CD8-positive, alpha-beta memory T cell (primary cell): ENCODE results near the gene PTCD3. TPM values are rescaled to one million over a fixed set of nuclear protein-coding genes. Genes with fewer than 3 reads are reported as not detected.

Experiments used
- CTCF ChIA-PET: fragments of 350-600 bp; sonication (Branson Sonifier 250); formaldehyde crosslinking; loops from one replicate; lab custom pipeline; 2021; ENCODE audit warnings: antibody characterized with exemption; lab: Charles Lee
- POLR2A ChIA-PET: fragments of 350-600 bp; sonication (Branson Sonifier 250); formaldehyde crosslinking; loops from one replicate; lab custom pipeline; 2021; ENCODE audit warnings: antibody characterized with exemption; lab: Charles Lee
- DNase-seq, 5 donors: peaks; one replicate each; pipeline versions ENCODE4 v3.0.0 to v3.0.0-alpha.2; 2020 to 2022; ENCODE audit warnings: mixed read lengths in 1 of 5
- H3K27ac ChIP-seq: one replicate; pipeline ENCODE4 v1.7.0; 2013; ENCODE audit warnings: low read depth, mild to moderate bottlenecking, low read length, moderate library complexity
- H3K27me3 ChIP-seq: 2 replicates; pipeline ENCODE4 v1.7.0; 2013; ENCODE audit warnings: low read length, mild to moderate bottlenecking; ENCODE audit not compliant: insufficient read depth, poor library complexity, severe bottlenecking
- H3K36me3 ChIP-seq: 2 replicates; pipeline ENCODE4 v1.7.0; 2013; ENCODE audit warnings: mild to moderate bottlenecking, low read length, moderate library complexity; ENCODE audit not compliant: insufficient read depth
- H3K4me1 ChIP-seq: 2 replicates; pipeline ENCODE4 v1.7.0; 2013; ENCODE audit warnings: mild to moderate bottlenecking, low read length, moderate library complexity; ENCODE audit not compliant: insufficient read depth
- H3K4me3 ChIP-seq: 2 replicates; pipeline ENCODE4 v1.7.0; 2013; ENCODE audit warnings: mild to moderate bottlenecking, low read length
- H3K9me3 ChIP-seq: 2 replicates; pipeline ENCODE4 v1.7.0; 2013; ENCODE audit warnings: mild to moderate bottlenecking, low read length
- H3K27ac Mint-ChIP-seq, 8 donors: one replicate each; pipeline ENCODE4 v1.8.0; 2020 to 2021; ENCODE audit warnings: mixed read lengths in 8 of 8, mild to moderate bottlenecking in 6 of 8, inconsistent platforms in 3 of 8, moderate library complexity in 3 of 8
- H3K27me3 Mint-ChIP-seq, 2 donors: one replicate each; pipeline ENCODE4 v1.8.0; 2020 to 2021; ENCODE audit warnings: mixed read lengths in 2 of 2, mild to moderate bottlenecking in 1 of 2, moderate library complexity in 1 of 2
- H3K36me3 Mint-ChIP-seq, 3 donors: one replicate each; pipeline ENCODE4 v1.8.0; 2020 to 2021; ENCODE audit warnings: mixed read lengths in 3 of 3, inconsistent platforms in 1 of 3, mild to moderate bottlenecking in 1 of 3
- H3K4me1 Mint-ChIP-seq, 3 donors: one replicate each; pipeline ENCODE4 v1.8.0; 2020 to 2021; ENCODE audit warnings: mixed read lengths in 3 of 3, inconsistent platforms in 1 of 3, mild to moderate bottlenecking in 1 of 3
- H3K4me3 Mint-ChIP-seq, 7 donors: one replicate each; pipeline ENCODE4 v1.8.0; 2020 to 2021; ENCODE audit warnings: mixed read lengths in 7 of 7, mild to moderate bottlenecking in 6 of 7, moderate library complexity in 4 of 7, inconsistent platforms in 2 of 7
- H3K9me3 Mint-ChIP-seq, 5 donors: one replicate each; pipeline ENCODE4 v1.8.0; 2020 to 2022; ENCODE audit warnings: mixed read lengths in 5 of 5, mild to moderate bottlenecking in 3 of 5, moderate library complexity in 2 of 5, inconsistent platforms in 1 of 5
- polyA plus RNA-seq: library from polyadenylated mRNA; unstranded; fragments of 300-500 nt; fragmentation: Illumina TruSeq; gene quantifications from one replicate; pipeline ENCODE4 v1.2.3, GENCODE V29; 2021
- total RNA-seq, 2 experiments: library from RNA; stranded (reverse); gene quantifications; one replicate each; pipeline ENCODE4 v1.2.3, GENCODE V29; 2021

The PTCD3 gene
- total and polyA plus RNA-seq, 3 experiments from 2014 or later: 44.1 to 155 (median 140) TPM

GRCh38 chr2:86157009-86157556 is 51.0 kb downstream of the PTCD3 start:
- Histone ChIP-seq H3K36me3 (peaks cover 34% of the 10 kb centered on the region), H3K4me1 (no peaks in the 10 kb centered on the region), H3K4me3 (no peak overlapping the region), H3K27me3 (no peaks in the 10 kb centered on the region), H3K9me3 (no peaks in the 10 kb centered on the region), H3K27ac (no peak overlapping the region)
- no peaks in the 10 kb centered on the region for H3K9me3 Mint-ChIP-seq
- H3K4me3 Mint-ChIP-seq: no peak overlapping the region
- no peak overlapping the region for H3K27ac Mint-ChIP-seq
- H3K36me3 Mint-ChIP-seq: peaks cover 0 to 76% (median 13%) of the 10 kb centered on the region in 3 donors
- POLR2A ChIA-PET: interaction anchor here (0.6 kb wide), 1 partner anchor 9 kb away, joined by 4 read pairs; no protein-coding TSS in a partner anchor
- CTCF ChIA-PET: no interaction called here
- DNase-seq: no peak
- peaks cover 0 to 5% (median 4%) of the 10 kb centered on the region in 3 donors for H3K4me1 Mint-ChIP-seq
- H3K27me3 Mint-ChIP-seq: no peaks in the 10 kb centered on the region

- Mint-ChIP-seq H3K9me3 (no peaks in the 10 kb centered on the region), H3K27me3 (no peaks in the 10 kb centered on the region), H3K4me3 (no peak overlapping the region), H3K36me3 (peaks cover 0 to 82% (median 13%) of the 10 kb centered on the region in 3 donors), H3K27ac (no peak overlapping the region), H3K4me1 (no peaks in the 10 kb centered on the region)
- CTCF ChIA-PET: no interaction called here
- Histone ChIP-seq H3K9me3 (no peaks in the 10 kb centered on the region), H3K36me3 (peaks cover 40% of the 10 kb centered on the region), H3K4me3 (no peak overlapping the region), H3K27ac (no peak overlapping the region), H3K27me3 (no peaks in the 10 kb centered on the region), H3K4me1 (no peaks in the 10 kb centered on the region)
- POLR2A ChIA-PET: interaction anchor here (0.8 kb wide), 1 partner anchor 44 kb away, joined by 4 read pairs; no protein-coding TSS in a partner anchor
- DNase-seq: no peak
These were observed 52.3 kb downstream of the PTCD3 start for GRCh38 chr2:86158286-86158685.

DNA sequence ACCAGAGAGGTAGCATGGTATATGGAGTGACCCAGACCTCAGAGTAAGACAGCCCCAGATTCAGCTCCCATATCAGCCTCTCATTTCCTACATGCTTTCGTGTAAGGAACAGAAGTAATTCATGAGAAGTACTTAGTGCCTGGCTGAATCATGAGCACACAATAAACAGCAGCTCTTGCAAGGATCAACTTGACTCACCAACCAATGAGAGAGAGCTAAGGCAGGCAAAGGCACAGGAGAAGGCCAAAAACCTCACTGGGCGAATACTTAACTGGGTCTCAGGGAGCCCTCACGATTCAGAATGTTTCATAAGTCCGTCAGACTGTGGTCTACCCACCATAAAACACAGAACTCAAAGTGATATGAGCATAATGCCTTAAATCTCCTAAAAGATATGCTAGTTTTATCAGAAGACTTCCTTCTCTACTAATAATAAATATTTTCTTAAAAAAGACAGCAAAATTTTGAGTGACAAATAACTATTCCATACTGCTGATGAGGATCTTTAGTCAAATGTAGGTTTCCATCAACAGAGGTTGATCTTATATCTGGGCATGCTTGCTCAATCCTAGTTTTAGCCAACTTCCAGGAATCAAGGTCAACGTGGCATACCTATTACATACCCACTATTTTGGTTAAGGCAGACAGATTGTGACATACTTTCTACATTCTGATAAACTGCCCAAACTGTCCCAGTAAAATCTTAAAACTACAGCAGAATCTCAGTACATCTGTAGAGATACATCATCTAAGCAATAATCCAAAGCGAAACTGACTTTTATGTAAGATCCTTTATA is 54.3 kb downstream of the PTCD3 start:
- Histone ChIP-seq H3K4me3 (no peak overlapping the region), H3K27me3 (no peaks in the 10 kb centered on the region), H3K36me3 (peaks cover 49% of the 10 kb centered on the region), H3K4me1 (no peaks in the 10 kb centered on the region), H3K9me3 (no peaks in the 10 kb centered on the region), H3K27ac (no peak overlapping the region)
- POLR2A ChIA-PET: no interaction called here
- no peak for DNase-seq
- peaks cover 0 to 83% (median 16%) of the 10 kb centered on the region in 3 donors for H3K36me3 Mint-ChIP-seq
- no peaks in the 10 kb centered on the region for H3K27me3 Mint-ChIP-seq
- no peaks in the 10 kb centered on the region for H3K4me1 Mint-ChIP-seq
- H3K9me3 Mint-ChIP-seq: no peaks in the 10 kb centered on the region
- H3K27ac Mint-ChIP-seq: peak overlapping the region in 3 of 8 donors; percentile 0 to 79 (median 61)
- H3K4me3 Mint-ChIP-seq: no peak overlapping the region
- CTCF ChIA-PET: no interaction called here

DNA sequence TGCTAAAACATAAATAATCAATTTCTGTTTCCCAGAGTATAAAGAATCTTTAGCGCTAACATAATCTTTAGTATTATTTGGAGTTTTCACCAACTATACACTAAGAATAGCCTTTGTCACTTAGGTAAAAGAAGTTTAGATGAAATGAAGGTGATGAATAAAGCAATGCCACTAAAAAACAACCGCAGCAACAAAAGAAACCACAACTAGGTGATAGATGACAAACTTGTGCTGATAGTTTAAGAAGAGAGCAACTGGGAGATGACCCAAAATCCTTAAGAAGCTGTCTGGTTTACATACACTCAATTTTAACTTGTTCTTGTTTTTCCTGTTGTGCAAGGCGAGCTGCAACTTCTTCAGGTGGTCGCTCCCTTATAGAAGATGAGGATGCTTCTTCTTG is 64.4 kb downstream of the PTCD3 start:
- H3K27me3 Mint-ChIP-seq: no peaks in the 10 kb centered on the region
- H3K9me3 Mint-ChIP-seq: peaks cover 0 to 1% (median 0%) of the 10 kb centered on the region in 5 donors
- H3K4me1 Mint-ChIP-seq: peaks cover 21 to 43% (median 24%) of the 10 kb centered on the region in 3 donors
- CTCF ChIA-PET: no interaction called here
- peaks cover 17 to 73% (median 23%) of the 10 kb centered on the region in 3 donors for H3K36me3 Mint-ChIP-seq
- peak overlapping the region in 5 of 8 donors; percentile 16 to 74 (median 66) for H3K27ac Mint-ChIP-seq
- POLR2A ChIA-PET: no interaction called here
- Histone ChIP-seq H3K27me3 (no peaks in the 10 kb centered on the region), H3K27ac (no peak overlapping the region), H3K36me3 (peaks cover 35% of the 10 kb centered on the region), H3K9me3 (no peaks in the 10 kb centered on the region), H3K4me1 (peaks cover under 1% of the 10 kb centered on the region), H3K4me3 (no peak overlapping the region)
- peak overlapping the region in 1 of 7 donors; percentile 13 for H3K4me3 Mint-ChIP-seq
- peak in 1 of 5 donors; percentile 13 for DNase-seq

- POLR2A ChIA-PET: no interaction called here
- H3K27me3 Mint-ChIP-seq: no peaks in the 10 kb centered on the region
- H3K9me3 Mint-ChIP-seq: peaks cover 0 to 1% (median 0%) of the 10 kb centered on the region in 5 donors
- CTCF ChIA-PET: no interaction called here
- Histone ChIP-seq H3K9me3 (no peaks in the 10 kb centered on the region), H3K27me3 (no peaks in the 10 kb centered on the region), H3K36me3 (peaks cover 38% of the 10 kb centered on the region), H3K27ac (no peak overlapping the region), H3K4me3 (no peak overlapping the region), H3K4me1 (peaks cover 6% of the 10 kb centered on the region)
- DNase-seq: no peak
- H3K4me3 Mint-ChIP-seq: no peak overlapping the region
- peaks cover 30 to 51% (median 31%) of the 10 kb centered on the region in 3 donors for H3K4me1 Mint-ChIP-seq
- peaks cover 18 to 74% (median 25%) of the 10 kb centered on the region in 3 donors for H3K36me3 Mint-ChIP-seq
- H3K27ac Mint-ChIP-seq: peak overlapping the region in 2 of 8 donors; percentile 66 to 76
These were observed 65.3 kb downstream of the PTCD3 start for GRCh38 chr2:86171295-86171694.

GRCh38 chr2:86172610-86173009 is 66.6 kb downstream of the PTCD3 start:
- H3K27ac ChIP-seq: no peak overlapping the region
- Mint-ChIP-seq H3K27me3 (no peaks in the 10 kb centered on the region), H3K27ac (no peak overlapping the region), H3K36me3 (peaks cover 13 to 80% (median 24%) of the 10 kb centered on the region in 3 donors), H3K4me1 (peaks cover 33 to 54% (median 38%) of the 10 kb centered on the region in 3 donors), H3K4me3 (no peak overlapping the region), H3K9me3 (peaks cover 0 to 1% (median 0%) of the 10 kb centered on the region in 5 donors)
- ChIA-PET POLR2A (no interaction called here), CTCF (no interaction called here)
- DNase-seq: no peak
- no peaks in the 10 kb centered on the region for H3K27me3 ChIP-seq
- H3K4me3 ChIP-seq: no peak overlapping the region
- peaks cover 6% of the 10 kb centered on the region for H3K4me1 ChIP-seq
- peaks cover 43% of the 10 kb centered on the region for H3K36me3 ChIP-seq
- no peaks in the 10 kb centered on the region for H3K9me3 ChIP-seq

DNA sequence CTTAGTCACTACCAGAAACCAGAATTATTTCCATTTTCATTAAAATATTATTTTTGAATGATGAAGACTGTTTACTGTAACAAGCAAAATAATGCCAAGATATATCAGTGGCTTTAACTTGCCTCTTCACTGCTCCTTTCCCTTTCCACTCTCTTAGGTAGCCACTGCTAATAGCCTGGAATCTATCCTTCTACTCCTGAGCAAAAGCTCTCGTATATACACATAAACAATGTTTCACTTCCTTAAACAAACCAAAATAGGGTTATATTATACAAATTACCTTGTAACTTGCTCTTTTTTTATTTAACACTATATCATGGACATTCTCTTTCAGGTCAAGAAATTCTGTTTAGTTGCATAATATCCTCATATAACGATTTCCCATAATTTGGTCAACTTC is 68.4 kb downstream of the PTCD3 start:
- H3K4me1 Mint-ChIP-seq: peaks cover 32 to 52% (median 43%) of the 10 kb centered on the region in 3 donors
- no peaks in the 10 kb centered on the region for H3K9me3 Mint-ChIP-seq
- no peak for DNase-seq
- no peak overlapping the region for H3K4me3 ChIP-seq
- H3K27me3 ChIP-seq: no peaks in the 10 kb centered on the region
- no peak overlapping the region for H3K4me3 Mint-ChIP-seq
- no peaks in the 10 kb centered on the region for H3K27me3 Mint-ChIP-seq
- peaks cover 6% of the 10 kb centered on the region for H3K4me1 ChIP-seq
- ChIA-PET POLR2A (no interaction called here), CTCF (no interaction called here)
- H3K36me3 ChIP-seq: peaks cover 45% of the 10 kb centered on the region
- peak overlapping the region in 2 of 8 donors; percentile 64 to 66 for H3K27ac Mint-ChIP-seq
- H3K9me3 ChIP-seq: no peaks in the 10 kb centered on the region
- H3K27ac ChIP-seq: no peak overlapping the region
- peaks cover 11 to 80% (median 18%) of the 10 kb centered on the region in 3 donors for H3K36me3 Mint-ChIP-seq

GRCh38 chr2:86175828-86176227 is 69.8 kb downstream of the PTCD3 start:
- POLR2A ChIA-PET: no interaction called here
- Mint-ChIP-seq H3K36me3 (peaks cover 13 to 76% (median 16%) of the 10 kb centered on the region in 3 donors), H3K4me1 (peaks cover 28 to 50% (median 42%) of the 10 kb centered on the region in 3 donors), H3K27me3 (no peaks in the 10 kb centered on the region), H3K4me3 (no peak overlapping the region), H3K27ac (peak overlapping the region in 4 of 8 donors; percentile 26 to 83 (median 56)), H3K9me3 (no peaks in the 10 kb centered on the region)
- peaks cover 7% of the 10 kb centered on the region for H3K4me1 ChIP-seq
- no peaks in the 10 kb centered on the region for H3K9me3 ChIP-seq
- no peak overlapping the region for H3K4me3 ChIP-seq
- DNase-seq: no peak
- peaks cover 49% of the 10 kb centered on the region for H3K36me3 ChIP-seq
- CTCF ChIA-PET: no interaction called here
- no peaks in the 10 kb centered on the region for H3K27me3 ChIP-seq
- H3K27ac ChIP-seq: no peak overlapping the region
